ENCODE measurements around the gene CA4.
"Not testable (repeated sequence)": the region's sequence is repeated elsewhere in the genome, so short reads cannot be mapped to it uniquely, and the experiment has no call there.

Gene CA4

DNA sequence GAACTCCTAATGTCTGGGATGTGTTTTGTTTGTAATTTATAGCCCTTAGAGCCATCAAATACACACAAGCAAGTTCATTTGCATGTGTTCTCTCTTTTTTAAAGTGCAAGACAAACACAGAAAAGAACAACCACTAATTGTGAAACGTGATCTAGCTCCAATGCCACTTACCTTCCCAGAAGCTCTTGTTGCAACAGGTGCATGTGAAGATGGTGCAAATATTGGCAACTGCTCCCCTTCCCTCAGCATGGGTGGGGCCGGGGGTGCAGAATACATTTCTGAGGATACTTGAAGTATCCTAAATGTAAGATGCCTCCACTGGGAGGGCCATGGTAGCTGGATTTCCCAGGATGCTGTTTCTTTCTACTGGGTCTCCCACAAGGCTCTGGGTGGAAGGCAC lies 28.4 kb downstream of the CA4 start:
- DNase-seq = not testable (repeated sequence)

DNA sequence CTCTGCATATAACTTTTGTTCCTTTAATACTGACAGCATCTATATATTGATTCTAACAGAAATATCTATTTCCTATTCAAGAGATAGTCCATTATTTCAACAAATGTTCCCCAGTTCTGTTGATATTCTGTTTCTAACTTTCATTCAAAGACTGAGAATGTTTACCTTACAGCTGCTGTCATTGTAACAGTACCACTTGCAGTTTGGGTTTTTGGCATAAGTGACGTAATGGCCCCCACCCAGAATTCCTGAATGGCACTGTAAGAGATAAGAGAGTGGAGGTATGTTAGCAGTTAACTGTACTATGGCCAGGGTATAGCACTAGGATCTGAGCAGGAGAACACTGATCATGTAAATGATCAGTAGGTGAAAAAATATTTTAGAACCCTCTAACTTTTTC lies 30.6 kb downstream of the CA4 start:
- DNase-seq = not testable (repeated sequence)

DNA sequence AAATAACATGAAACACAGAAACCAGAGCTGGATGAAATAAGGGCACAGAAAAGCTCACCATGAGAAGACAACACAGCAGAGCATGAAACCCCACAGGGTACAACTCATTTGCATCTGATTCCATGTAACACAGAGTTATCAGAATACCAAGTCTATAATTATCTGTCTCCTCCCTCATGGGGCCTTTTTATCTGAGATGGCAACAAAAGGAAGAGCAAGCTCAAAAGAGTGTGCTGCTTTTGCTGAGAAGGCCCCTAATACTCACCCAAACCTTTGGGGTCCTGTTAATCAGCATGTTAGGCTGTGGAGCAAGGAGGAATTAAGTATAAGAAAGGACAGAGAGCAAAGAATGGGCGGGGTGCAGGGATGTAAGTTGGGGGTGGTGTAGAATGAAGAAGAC lies 36.6 kb downstream of the CA4 start:
- not testable (repeated sequence) for DNase-seq

DNA sequence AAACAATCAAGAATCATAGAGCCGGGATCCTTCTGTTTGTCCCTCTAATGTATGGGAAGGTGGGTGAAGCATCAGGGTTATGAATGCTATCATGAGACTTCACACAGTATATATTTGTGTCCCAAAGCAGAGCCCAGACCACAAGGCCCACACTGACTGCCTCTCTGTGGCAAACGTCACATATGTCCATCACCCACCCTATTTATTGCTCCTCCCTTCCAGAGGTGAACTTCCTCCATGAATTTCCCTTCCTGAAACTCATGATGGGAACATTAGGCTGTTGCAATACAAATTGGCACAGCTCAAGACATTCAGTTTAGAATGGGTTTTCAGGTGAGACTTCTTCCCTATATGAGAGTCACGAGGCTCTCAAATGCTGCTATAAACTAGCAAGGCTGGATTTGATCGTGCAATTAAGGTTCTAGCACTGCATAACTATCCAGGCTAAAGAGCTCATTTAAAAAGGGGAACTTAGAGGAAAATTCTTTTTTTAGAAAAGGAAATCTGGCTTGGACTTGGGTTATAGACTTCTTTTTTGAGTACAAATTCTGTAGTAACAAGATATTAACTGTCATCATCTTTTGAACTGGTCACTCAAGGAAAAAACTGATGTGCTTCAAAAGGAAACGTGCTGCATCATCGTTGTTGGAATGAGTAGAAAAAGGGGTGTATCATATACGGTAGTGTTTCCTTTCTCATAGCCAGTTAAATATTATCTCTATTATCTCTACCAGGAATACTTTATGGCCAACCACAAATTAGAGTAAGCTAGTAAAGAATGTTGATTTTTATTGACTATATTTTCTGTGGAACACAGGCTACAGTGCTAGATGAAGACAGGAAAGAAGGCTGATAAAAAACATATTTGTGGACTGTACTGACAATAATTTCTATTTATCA lies 37.3 kb downstream of the CA4 start:
- not testable (repeated sequence) for DNase-seq

DNA sequence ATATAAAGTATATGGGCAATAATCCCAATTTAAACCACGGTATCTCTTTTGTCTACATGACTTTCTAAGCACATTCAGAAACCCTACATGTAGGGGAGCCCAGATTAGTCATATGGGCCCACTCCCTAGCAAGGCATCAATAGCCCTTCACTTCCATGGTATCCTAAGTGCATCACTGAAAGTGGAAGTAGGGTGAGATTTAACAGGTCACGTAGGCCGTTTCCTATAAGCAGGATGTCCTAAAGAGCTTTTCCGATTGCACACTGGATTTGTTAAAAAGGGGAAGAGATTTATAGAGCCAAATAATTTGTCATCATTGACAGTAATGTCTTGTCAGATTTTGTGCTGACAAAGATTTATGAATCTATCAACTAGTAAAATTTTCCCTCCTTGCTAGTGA lies 39.0 kb downstream of the CA4 start:
- no peak for DNase-seq

DNA sequence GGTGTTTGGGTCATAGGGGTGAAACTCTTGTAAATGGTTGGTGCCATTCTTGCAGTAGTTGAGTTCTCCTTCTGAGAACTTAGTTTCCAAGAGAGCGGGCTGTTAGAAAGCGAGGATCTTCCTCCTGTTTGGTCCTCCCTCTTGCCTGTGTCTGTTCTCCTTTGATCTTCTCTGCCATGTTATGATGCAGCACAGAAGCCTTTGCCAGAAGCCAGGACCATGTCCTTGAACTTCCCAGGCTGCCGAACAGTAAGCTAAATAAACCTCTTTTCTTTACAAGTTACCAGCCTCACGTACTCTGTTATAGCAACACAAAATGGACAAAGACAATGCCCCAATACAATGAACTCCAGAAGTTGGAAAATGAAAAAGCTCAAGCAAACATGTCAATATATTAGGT lies 40.3 kb downstream of the CA4 start:
- not testable (repeated sequence) for DNase-seq

DNA sequence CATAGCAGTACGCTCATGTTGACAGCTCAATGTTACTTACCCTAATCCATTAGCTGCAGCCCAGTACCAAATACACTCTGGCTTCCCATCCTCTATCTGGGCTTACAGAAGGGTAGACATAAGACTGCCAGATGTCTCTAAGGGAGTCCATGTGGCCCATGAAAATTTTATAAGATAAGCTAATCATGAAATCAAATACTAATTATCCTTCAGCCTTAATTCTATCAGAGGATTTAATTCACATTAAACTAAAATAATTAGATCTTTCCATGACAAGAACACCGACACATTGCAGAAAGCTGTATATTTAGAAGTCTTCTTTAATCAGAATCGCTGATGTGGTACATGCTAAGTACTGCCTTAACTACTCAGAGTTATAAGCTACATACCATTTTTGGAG lies 43.3 kb downstream of the CA4 start:
- not testable (repeated sequence) for DNase-seq

DNA sequence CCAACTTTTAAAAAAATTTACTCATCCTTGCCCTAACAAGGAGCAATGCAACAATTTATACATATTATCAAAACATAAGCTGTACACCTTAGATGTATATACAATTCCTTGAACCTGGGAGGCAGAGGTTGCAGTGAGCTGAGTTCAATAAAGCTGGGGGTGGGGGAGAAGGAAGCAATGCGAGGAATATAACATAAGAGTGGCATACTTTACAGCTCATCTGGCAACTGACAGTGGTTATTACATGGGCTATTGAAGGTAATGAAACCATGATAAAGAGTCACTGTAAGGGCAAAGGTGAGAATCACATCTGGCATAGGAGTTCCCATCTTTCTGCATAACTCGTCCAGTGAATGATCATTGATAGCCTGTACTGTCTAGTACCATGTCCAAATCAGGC lies 43.7 kb downstream of the CA4 start:
- DNase-seq = no peak

DNA sequence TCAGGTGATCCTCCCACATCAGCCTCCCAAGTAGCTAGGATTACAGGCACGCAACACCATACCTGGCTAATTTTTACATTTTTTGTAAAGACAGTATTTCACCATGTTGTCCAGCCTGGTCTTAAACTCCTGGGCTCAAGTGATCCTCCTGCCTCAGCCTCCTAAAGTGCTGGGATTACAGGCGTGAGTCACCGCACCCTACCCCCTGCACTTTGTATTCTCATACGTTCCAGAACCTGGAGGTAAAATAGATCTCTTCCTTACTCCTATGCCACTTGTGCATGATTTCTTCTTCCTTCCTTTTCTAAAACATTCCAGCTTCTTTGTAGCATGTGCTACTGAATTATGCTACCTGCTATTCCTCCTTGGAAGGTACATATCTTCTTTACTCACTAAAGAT lies 44.4 kb downstream of the CA4 start:
- DNase-seq = not testable (repeated sequence)

DNA sequence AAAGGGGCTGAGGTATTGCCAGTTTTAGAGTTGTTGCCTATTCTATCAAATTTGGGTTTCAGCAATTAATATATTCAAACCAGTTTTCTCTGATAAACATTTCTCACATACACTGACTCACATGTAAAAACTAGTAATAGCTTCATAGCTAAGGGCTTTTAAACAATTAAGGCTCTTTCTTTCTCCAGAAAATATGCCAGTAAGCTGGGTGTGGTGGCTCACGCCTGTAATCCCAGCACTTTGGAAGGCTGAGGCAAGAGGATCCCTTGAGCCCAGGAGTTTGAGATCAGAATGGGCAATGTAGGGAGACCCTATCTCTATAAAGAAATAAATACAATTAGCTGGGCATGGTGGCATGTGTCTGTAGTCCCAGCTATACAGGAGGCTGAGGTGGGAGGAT lies 48.9 kb downstream of the CA4 start:
- DNase-seq = not testable (repeated sequence)

DNA sequence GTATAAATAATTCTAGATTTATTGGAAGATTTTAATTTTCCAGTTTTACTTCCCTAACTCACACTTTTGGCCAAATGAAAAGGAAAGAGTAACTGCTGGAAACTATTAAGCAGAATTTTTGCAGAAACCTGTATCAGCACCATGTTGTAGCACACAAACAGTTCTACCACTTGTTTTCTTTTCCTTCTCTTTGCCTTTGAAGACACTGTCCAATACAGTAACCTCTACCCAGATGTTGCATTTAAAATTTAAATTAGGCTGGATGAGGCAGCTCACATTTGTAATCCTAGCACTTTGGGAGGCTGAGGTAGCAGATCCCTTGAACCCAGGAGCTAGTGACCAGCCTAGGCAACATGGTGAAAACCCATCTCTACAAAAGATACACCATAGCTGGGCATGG lies 56.0 kb downstream of the CA4 start:
- not testable (repeated sequence) for DNase-seq

DNA sequence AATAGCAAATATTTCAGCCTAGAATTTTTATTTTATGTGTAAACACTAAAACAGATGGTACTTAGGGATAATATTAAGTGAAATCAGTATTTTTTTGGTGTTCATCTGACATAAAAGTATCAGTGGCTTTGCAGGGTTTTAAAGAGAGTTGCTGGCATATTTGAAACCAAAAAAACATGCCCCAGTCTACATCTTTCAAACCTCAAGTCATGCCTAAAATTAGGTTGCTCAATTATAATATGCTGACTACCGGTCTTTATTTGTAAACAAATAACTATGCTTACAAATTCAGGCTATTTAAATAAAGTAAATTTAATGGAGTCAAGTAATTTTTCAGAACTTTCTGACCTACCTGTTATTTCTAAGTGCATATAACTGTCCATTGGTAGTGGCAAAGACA lies 58.5 kb downstream of the CA4 start:
- not testable (repeated sequence) for DNase-seq
